GM12878 (cell line): ENCODE measurements around the gene TMEM163. TPM values are rescaled to one million over a fixed set of nuclear protein-coding genes. Genes with fewer than 3 reads are reported as not detected.

Experiments used
- MYB ChIP-seq: fragments of 150-350 bp; IDR thresholded peaks from 2 replicates; pipeline ENCODE4 v1.6.1; 2014; ENCODE audit warnings: mild to moderate bottlenecking, low read depth, low read length, borderline replicate concordance
- ZBTB40 ChIP-seq: fragments of 450-650 bp; IDR thresholded peaks from 2 replicates; pipeline ENCODE4 v1.6.1; 2016; ENCODE audit warnings: mild to moderate bottlenecking, moderate library complexity, borderline replicate concordance
- ZNF207 ChIP-seq: fragments of 450-650 bp; IDR thresholded peaks from 2 replicates; pipeline ENCODE4 v1.6.1; 2014; ENCODE audit warnings: antibody characterized with exemption, mild to moderate bottlenecking, borderline replicate concordance
- ZNF592 ChIP-seq: fragments of 450-650 bp; IDR thresholded peaks from 2 replicates; pipeline ENCODE4 v1.6.1; 2017; ENCODE audit warnings: mild to moderate bottlenecking, moderate library complexity
- polyA plus RNA-seq, 11 experiments: library from polyadenylated mRNA; depleted of rRNA in 4 of 11; unstranded in 6 of 11; stranded (reverse) in 5 of 11; fragments of >200 nt; fragmentation: Nextera tagmentation in 4 of 11; fragmentation: Illumina TruSeq in 1 of 11; extraction: Ambion mirVana in 4 of 11; extraction: Trizol in 1 of 11; gene quantifications; 1 replicate in 1 of 11; 2 replicates in 10 of 11; pipeline versions ENCODE4 v1.2.1 to v1.2.3, GENCODE V29; 2011 to 2016; ENCODE audit warnings: inconsistent platforms in 2 of 11, missing spikeins in 2 of 11, low read depth in 1 of 11
- total RNA-seq, 4 experiments: library from RNA; depleted of rRNA in 3 of 4; stranded (reverse); fragments of >200 nt in 3 of 4; fragmentation: Illumina TruSeq in 1 of 4; extraction: Trizol in 1 of 4; gene quantifications; 2 replicates each; pipeline versions ENCODE4 v1.2.1 to v1.2.3, GENCODE V29; 2013 to 2021

Gene TMEM163
- total and polyA plus RNA-seq, 10 of the 15 experiments (the other 5 are each of a cell fraction or from before 2014, with no cell fraction given), result 0.05 to 0.11 (median 0.07) TPM; not detected in 4

DNA sequence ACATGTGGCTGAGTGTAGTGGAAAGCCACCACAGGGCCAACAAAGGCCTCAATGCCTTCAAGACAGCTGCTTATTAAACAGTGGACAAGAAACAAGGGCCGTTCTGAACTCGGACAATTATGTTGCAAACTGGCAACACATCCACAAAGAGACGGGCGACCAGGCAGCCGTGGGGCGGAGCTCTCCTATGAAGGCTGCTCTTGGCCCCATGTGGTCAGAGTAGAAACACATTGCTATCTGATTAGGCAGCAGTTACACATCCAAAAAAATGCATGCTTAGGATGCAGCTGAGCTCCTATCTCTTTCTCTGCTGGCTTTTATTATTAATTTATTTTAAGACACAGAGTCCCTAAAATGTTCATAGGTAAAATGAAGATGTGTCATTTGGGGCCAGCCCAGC is 163.4 kb downstream of the TMEM163 start (continued):
- TF ChIP-seq ZBTB40, result no peak
- TF ChIP-seq ZNF207, result no peak
- TF ChIP-seq ZNF592, result no peak
- TF ChIP-seq MYB, result no peak
